ENCODE measurements around the gene IL18. TPM values are rescaled to one million over a fixed set of nuclear protein-coding genes. Genes with fewer than 3 reads are reported as not detected.

The IL18 gene
- total and polyA plus RNA-seq, 2 donors (not counting 1 experiment from before 2014, with no cell fraction given) = 0.67 to 1.6 TPM

DNA sequence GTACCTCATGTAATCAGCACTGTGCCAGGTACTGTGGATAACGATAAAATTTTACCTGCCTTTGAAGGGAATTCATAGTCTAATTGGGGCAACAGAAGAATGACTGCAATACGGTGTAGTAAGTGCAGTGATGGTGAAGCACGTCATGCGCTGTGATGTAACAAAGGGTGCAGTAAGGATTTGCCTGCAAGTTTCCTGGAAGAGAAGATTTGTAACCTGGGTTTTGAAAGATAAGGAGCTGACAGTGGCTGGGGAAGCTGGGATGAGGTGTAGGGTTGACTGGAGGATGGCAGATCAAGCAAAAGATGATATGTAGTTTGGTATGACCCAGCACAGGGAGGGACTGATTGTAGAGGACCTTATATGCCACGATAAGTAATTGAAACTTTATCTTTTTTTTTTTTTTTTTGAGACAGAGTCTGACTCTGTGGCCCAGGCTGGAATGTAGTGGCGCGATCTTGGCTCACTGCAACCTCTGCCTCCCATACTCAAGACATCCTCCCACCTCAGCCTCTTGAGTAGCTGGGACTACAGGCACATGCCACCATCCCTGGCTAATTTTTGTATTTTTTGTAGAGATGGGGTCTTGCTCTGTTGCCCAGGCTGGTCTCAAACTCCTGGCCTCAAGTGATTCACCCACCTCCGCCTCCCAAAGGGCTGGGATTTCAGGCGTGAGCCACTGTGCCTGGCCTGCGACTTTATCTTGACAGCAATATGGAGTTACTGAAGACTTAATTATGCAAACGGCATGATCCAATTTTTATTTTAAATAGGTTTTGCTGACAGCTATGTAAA is 66.0 kb downstream of the IL18 start:
- Histone ChIP-seq H3K36me3 (replicated peaks in 1 of 2; ENCODE audit: control extremely low read depth in 1 of 2, control insufficient read depth in 1 of 2, extremely low read depth in 1 of 2, insufficient read depth in 2 of 2, low read length in 1 of 2) (peaks cover 0 to 22% of the 10 kb centered on the region in 2 experiments), H3K27ac (ENCODE audit: low read length in 2 of 2) (no peak overlapping the region), H3K79me2 (ENCODE audit: control insufficient read depth, insufficient read depth, low read length) (peaks cover 5% of the 10 kb centered on the region), H2AFZ (ENCODE audit: insufficient read depth, low read depth, low read length, poor library complexity, severe bottlenecking) (no peak overlapping the region), H3K4me1 (ENCODE audit: control insufficient read depth in 2 of 2, insufficient read depth in 2 of 2, low read length in 2 of 2) (no peaks in the 10 kb centered on the region), H3K4me2 (replicated peaks; ENCODE audit: low read depth, low read length, poor library complexity, severe bottlenecking) (no peak overlapping the region), H3K9me3 (ENCODE audit: control extremely low read depth in 1 of 3, control insufficient read depth in 2 of 3, insufficient read depth in 1 of 3, low read length in 2 of 3) (no peaks in the 10 kb centered on the region), H3K4me3 (ENCODE audit: control extremely low read depth in 1 of 5, extremely low read depth in 1 of 5, insufficient read depth in 1 of 5, low read depth in 2 of 5, low read length in 4 of 5) (no peak overlapping the region), H3K27me3 (replicated peaks in 1 of 4; ENCODE audit: control extremely low read depth in 1 of 4, control insufficient read depth in 3 of 4, insufficient read depth in 4 of 4, low read length in 3 of 4) (no peaks in the 10 kb centered on the region), H3K9ac (ENCODE audit: low read length) (no peak overlapping the region), H4K20me1 (ENCODE audit: control insufficient read depth, insufficient read depth, low read length, poor library complexity, severe bottlenecking) (no peaks in the 10 kb centered on the region)
- Mint-ChIP-seq H3K4me1 (no peaks in the 10 kb centered on the region), H3K4me3 (no peak overlapping the region), H3K27me3 (no peaks in the 10 kb centered on the region), H3K9me3 (ENCODE audit: insufficient read depth) (no peaks in the 10 kb centered on the region), H3K27ac (no peak overlapping the region)
- WGBS (ENCODE audit: insufficient coverage) = 98% methylated on average over 5 of the region's 11 CpGs
- ATAC-seq (ENCODE audit: low read depth) (no peak), DNase-seq (no peak)
- POLR2A ChIA-PET = no interaction called here
- TF ChIP-seq, protein P1, sequence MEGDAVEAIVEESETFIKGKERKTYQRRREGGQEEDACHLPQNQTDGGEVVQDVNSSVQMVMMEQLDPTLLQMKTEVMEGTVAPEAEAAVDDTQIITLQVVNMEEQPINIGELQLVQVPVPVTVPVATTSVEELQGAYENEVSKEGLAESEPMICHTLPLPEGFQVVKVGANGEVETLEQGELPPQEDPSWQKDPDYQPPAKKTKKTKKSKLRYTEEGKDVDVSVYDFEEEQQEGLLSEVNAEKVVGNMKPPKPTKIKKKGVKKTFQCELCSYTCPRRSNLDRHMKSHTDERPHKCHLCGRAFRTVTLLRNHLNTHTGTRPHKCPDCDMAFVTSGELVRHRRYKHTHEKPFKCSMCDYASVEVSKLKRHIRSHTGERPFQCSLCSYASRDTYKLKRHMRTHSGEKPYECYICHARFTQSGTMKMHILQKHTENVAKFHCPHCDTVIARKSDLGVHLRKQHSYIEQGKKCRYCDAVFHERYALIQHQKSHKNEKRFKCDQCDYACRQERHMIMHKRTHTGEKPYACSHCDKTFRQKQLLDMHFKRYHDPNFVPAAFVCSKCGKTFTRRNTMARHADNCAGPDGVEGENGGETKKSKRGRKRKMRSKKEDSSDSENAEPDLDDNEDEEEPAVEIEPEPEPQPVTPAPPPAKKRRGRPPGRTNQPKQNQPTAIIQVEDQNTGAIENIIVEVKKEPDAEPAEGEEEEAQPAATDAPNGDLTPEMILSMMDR (IDR thresholded peaks at IDR 0.05) = no peak
- no peak for TF ChIP-seq EZH2 (IDR thresholded peaks at IDR 0.05; ENCODE audit: borderline replicate concordance, insufficient read depth, low read depth, low read length, poor library complexity, severe bottlenecking)
- CTCF ChIA-PET = interaction anchor here (2.0 kb wide), 1 partner anchor 15 kb away, joined by 7 read pairs; no protein-coding TSS in a partner anchor
- intact Hi-C loops (cut with micrococcal nuclease) = no loop called here

DNA sequence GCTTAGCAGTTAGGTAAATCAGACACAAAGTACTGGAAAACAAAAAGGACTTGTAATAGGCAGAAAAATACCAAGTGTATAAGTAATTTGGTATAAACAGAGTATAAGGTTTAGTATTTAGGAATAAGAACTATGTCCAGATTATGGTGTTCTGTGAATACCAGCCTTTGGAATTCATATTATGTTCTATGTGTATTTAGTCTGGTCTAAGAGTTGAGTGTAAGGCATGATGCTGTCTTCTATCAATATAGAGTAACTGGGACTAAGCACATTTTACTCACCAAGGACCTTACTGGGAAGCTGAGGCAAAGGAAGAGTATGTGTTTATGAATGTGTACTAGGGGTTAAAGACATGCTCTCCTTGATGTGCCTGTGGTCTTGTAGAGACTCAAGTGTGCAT is 67.7 kb downstream of the IL18 start:
- POLR2A ChIA-PET = no interaction called here
- DNase-seq = no peak

More for the DNA sequence above, 67.7 kb downstream of the IL18 start:
- Histone ChIP-seq H3K4me2 (replicated peaks; ENCODE audit: low read depth, low read length, poor library complexity, severe bottlenecking) (no peak overlapping the region), H3K27ac (ENCODE audit: low read length in 2 of 2) (no peak overlapping the region), H3K27me3 (replicated peaks in 1 of 4; ENCODE audit: control extremely low read depth in 1 of 4, control insufficient read depth in 3 of 4, insufficient read depth in 4 of 4, low read length in 3 of 4) (no peaks in the 10 kb centered on the region), H3K36me3 (replicated peaks in 1 of 2; ENCODE audit: control extremely low read depth in 1 of 2, control insufficient read depth in 1 of 2, extremely low read depth in 1 of 2, insufficient read depth in 2 of 2, low read length in 1 of 2) (peaks cover 3 to 36% of the 10 kb centered on the region in 2 experiments), H4K20me1 (ENCODE audit: control insufficient read depth, insufficient read depth, low read length, poor library complexity, severe bottlenecking) (no peaks in the 10 kb centered on the region), H3K9me3 (ENCODE audit: control extremely low read depth in 1 of 3, control insufficient read depth in 2 of 3, insufficient read depth in 1 of 3, low read length in 2 of 3) (no peaks in the 10 kb centered on the region), H3K9ac (ENCODE audit: low read length) (no peak overlapping the region), H3K79me2 (ENCODE audit: control insufficient read depth, insufficient read depth, low read length) (peaks cover 8% of the 10 kb centered on the region), H2AFZ (ENCODE audit: insufficient read depth, low read depth, low read length, poor library complexity, severe bottlenecking) (no peak overlapping the region), H3K4me1 (ENCODE audit: control insufficient read depth in 2 of 2, insufficient read depth in 2 of 2, low read length in 2 of 2) (no peaks in the 10 kb centered on the region), H3K4me3 (ENCODE audit: control extremely low read depth in 1 of 5, extremely low read depth in 1 of 5, insufficient read depth in 1 of 5, low read depth in 2 of 5, low read length in 4 of 5) (no peak overlapping the region)
- no peak for ATAC-seq (ENCODE audit: low read depth)
- H3K9me3 Mint-ChIP-seq (ENCODE audit: insufficient read depth) = no peaks in the 10 kb centered on the region
- no peaks in the 10 kb centered on the region for H3K4me1 Mint-ChIP-seq
- CTCF ChIA-PET = interaction anchor here (2.0 kb wide), 1 partner anchor 17 kb away, joined by 7 read pairs; no protein-coding TSS in a partner anchor
- intact Hi-C loops (cut with micrococcal nuclease) = no loop called here
- no peak for TF ChIP-seq EZH2 (IDR thresholded peaks at IDR 0.05; ENCODE audit: borderline replicate concordance, insufficient read depth, low read depth, low read length, poor library complexity, severe bottlenecking)
- TF ChIP-seq, protein P1 (IDR thresholded peaks at IDR 0.05) = no peak
- H3K27me3 Mint-ChIP-seq = no peaks in the 10 kb centered on the region
- H3K27ac Mint-ChIP-seq = no peak overlapping the region
- H3K4me3 Mint-ChIP-seq = no peak overlapping the region
